NCI-H2196 (cell line): ENCODE measurements around the gene EGFLAM.
A peak's percentile ranks its signal among the peaks of the same experiment; 100 is the strongest.

Source experiments
- DNase-seq: peaks from one replicate; lab custom pipeline; 2025; ENCODE audit not compliant: unreplicated experiment; lab: John Stamatoyannopoulos, UW

EGFLAM gene

DNA sequence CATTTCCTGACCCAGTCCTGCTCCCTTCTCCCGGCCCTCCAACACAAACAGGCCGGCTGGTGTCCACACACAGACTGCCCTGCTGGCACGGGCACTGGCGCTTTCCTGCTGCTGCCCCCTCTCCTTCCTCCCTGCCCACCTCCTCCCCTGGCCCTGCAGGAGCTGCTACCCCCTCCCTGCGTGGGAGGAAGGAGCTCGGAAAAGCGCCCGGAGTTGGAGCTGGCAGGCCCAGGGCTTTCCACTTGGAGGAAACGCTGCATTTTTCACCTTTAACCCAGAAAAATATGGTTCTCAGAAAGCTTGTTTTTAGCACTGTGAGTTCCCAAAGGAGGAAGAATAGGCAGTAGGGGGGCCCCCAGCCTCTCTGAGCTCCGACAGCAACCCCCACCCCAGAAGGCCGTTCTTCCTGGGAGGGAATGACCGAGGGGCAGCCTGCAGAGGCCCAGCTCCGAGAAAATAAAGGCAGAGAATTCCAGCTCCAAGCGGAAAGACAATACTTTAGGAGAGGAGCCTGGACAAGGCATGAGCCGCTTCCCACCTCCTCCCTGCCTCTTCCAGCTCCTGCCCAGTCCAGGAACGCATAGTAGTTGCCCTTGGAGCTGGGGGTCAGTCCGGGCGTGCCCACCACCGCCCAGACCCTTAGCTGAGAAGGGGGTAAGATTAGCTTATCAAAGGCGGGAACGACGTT, 209.1 kb downstream of the EGFLAM start:
- DNase-seq = no peak

DNA sequence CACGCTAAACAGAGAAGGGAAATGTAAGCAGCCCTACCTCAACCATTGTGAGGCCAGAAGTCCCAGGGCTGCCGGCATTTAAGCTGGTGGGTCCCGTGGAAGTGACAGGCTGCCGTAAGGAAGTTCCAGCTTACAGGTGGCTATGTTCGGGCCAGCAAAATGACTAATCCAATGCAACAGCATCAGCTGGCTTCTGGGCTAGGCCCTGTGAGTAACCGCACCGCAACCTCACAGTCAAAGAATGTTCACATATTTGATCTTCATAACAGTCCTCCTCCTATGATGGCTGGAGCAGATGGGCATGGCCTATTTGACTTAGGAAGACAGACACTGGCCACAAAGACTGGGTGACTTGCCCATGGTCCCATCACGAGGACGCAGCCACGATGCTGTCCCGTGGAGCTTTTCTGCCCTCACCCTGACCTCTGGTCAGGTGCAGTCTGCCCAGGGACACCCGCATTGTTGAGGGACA, 209.9 kb downstream of the EGFLAM start:
- no peak for DNase-seq

DNA sequence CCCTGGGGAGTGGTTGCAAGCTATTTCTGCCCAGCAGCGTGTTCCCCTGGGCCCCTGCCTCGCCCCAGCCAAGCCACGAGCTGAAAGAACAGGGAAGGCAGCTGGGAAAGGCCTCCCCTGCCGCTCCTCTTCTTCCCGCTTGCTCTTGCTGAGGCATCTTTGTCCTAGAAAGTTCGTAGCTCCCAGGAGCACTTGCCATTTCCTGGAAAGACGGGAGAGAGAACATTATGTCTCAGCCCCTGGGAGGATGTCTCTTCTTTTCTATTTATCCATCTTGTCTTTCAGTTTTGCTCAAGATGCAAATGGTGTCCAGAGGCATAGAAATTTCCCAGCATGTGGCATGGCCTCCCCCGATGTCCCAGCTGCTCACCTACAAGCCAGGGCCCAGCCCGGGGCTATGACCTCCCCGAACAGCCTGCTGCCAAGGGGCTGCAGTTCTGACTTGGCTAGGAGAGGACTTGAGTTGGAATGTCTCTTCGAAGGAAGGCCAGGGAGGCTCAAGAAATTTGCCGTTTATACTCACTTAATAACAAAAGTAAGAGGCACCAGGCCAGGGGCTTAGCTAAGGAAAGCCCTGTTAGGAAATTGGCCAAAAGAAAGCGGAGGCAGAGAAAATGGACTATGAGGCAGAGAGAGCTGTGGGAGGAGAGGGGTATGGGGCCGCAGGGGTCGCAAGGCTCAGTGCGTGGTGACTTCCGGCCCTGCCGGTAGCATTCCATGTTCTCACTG, 210.8 kb downstream of the EGFLAM start:
- no peak for DNase-seq

DNA sequence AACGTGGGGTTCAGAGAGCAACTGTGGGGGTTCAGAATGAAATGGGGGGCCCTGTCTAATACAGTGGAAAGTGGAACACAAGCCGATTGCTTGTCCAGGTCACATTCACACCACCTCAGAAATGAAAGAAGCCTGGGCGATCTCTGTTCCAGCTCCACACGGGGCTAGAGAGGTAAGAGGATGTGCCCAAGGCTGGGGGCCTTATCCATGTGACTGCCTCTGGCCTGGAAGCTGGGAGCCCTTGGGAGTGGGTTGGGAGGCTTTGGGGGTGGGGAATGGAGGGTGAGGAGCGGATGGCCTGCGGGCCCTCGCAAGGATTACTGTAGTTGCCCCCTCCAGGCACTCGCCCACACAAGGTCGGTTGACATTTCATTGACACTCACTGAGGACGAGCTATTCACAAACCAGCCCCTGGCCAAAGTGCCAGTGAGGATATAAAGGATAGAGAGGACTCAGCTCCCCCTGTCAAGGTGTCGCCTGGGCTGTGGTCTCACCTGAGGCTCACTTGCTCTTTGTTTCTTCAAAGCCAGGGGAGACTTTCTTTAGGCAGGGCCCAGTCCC, 211.4 kb downstream of the EGFLAM start:
- DNase-seq = no peak

DNA sequence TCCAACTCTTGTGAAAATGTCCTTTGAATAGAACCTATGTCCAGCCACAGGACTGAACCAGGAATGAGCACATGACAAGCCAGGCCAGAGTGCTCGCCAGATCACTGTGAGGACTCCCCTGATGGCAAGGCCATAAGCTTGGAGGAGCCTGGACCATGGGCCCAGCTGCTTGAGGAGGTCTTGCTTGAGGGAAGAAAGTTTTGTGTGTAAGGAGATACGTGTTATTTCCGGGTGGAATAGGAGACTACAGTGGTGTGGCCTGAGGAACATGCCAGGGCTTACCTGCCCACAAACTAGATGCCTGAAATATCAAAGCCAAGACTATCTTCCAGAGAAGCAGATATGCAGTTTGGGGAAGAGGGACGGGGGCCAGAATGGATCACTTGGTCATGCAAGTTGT, 213.3 kb downstream of the EGFLAM start:
- no peak for DNase-seq

DNA sequence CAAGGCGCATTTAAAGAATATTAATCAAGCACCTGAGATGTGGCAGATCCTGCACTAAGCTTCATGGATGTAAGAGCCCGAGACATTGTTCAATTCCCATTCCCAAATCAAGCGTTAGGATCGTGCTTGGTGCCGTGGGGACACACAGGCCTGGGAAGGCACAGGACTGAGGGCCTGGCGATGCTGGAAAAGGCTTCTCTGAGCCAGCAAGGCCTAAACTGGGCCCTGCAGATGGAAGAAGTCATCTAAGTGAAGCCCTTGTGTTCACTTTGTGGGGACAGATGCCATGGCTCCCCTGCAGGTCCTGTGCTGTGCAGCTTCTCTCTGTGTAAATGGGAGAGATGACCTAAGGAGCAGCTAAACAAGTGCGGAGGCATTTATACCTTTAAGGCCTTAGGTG, 214.2 kb downstream of the EGFLAM start:
- no peak for DNase-seq

DNA sequence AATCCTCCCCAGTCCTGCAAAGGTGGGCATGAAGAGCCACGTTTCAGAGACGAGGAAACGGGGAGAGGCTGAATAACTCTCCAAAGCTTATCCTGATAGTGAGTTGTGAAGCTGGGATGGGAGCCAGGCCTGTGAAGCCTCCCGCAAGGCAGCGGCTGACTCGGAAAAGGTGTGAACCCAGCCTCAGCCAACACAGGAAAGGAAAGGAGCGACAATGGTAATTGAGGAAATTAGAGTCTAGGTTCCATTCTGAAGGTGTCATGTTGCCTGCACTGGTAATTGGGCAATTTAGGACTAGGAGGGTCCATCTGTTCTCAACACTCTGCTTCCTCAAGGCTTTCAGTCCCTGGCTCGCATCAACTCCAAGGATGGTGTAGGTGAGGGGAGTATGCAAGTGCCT, 214.6 kb downstream of the EGFLAM start:
- peak; percentile 17 for DNase-seq

DNA sequence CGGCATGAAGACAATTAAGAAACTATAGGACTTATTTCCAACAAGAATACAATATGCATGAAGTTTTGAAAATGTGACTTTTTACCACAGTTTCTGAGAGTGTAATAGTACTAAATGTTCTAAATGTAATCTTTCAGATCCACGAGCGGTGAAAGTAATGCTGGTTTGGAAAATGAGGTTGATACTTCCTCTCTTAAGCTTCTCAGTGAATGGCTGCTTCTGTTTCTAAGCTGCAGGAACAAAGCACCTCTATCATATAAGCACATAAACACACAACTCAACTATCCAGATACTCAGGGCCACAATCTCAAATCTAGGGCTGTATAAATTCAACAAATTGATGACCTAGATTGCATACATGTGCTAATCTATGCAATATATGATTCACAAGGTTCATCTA, 219.8 kb downstream of the EGFLAM start:
- DNase-seq = no peak

DNA sequence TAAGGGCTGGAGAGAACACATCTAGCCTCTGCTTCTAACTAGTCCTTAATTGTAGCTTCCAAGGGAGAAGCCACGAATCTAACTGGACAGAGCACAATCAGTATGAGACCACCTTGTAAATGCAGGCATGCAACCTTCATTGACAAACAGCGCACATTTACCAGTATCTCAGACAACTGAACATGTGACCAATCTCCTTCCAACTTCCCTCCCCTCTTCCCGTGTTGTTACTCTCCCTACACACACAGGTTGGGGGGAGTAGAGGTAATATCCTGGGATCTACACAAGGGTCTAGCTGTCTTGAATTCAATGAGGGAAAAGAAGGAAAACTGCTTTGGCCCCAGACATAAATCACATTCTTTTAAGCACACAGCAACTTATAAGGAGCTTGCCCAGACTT, 220.5 kb downstream of the EGFLAM start:
- no peak for DNase-seq

DNA sequence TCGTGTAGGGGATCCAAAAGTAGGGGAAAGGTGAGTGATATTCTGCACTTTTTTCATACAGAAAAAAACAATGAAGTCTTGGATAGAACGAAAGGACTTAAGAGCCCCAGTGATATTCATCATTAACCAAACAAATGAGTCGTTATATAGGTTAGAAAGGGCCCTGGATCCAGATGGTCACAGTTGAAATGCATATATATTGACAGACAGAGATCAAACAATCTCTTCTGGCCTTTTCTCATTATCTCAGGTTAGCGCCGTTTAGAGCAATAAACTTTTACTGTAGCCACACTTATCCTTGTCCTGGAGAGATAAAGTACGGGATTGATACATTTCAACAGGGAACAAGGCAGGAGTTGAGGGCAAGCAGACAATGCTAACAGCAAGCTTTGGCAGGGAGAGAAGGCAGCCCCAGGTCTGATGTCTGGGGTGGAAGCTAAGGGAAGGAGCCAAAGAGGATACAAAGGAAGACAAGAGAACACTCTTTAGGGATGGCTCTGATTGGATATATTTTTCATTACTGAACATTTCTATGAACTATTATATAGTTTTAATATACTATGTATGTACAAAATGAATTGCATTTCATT, 221.1 kb downstream of the EGFLAM start:
- no peak for DNase-seq

DNA sequence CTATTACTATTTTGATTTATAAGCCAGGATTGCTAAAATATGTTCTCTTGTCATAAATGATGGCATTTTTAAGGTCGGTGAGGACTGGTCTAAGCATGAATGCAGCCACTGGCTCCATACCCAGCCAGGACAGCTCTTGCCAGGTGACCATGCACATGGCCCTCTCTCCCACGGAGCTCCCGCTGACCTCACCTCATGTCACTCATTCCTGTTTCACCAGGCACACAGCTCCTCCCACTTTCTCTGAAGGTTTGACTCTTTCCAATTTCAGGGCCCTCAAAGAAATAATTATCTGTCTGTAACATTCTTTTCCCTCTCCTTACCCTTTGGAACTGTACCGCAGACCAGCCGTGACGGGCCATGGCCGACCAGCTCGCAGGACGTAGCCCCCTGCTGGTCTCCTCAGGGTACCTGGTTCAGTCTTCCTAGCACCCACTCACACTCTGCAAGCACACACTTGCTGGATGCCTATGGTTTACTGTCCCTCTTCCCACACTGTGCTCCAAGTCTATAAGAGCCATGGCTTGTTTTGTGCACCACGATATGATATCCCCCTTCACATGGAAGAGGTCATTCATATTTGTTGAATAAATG, 225.5 kb downstream of the EGFLAM start:
- no peak for DNase-seq

DNA sequence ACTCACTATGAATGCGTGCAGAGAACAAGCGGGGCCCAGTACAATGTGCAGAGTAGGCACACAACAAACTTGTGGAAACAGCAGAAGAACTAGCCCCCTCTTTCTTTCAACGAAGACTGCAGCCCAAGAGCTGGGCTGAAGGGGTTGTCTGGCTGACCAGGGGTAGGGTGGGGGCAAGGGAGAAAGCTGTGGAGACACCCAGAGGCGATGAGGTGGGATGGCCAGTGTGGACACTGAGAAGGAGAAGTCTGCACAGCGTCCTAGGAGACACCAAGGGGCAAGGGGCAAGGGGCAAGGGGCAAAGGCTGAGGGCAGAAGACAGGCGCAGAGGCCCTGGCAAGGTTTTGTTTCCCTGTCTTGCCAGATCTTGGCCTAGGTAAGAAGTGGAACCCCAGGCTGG, 235.8 kb downstream of the EGFLAM start:
- DNase-seq = no peak

DNA sequence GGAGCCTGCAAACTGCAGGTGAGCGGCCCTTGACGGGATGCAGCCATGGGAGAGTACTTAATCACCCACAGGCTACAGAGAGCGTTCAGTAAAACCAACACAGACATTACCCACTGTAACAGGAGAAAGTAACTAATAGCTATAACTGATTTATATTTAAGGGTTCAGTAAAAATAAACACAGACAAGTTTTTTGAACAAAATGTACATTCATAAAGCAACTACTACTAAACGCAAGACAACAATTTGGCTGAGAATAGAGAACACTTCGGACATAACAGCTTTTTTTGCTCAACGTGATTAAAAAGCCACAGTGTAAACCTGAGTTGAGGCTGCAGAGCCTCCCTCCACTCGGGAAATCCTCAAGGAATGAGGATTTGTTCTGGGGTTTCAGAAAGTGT, 236.4 kb downstream of the EGFLAM start:
- DNase-seq = no peak

DNA sequence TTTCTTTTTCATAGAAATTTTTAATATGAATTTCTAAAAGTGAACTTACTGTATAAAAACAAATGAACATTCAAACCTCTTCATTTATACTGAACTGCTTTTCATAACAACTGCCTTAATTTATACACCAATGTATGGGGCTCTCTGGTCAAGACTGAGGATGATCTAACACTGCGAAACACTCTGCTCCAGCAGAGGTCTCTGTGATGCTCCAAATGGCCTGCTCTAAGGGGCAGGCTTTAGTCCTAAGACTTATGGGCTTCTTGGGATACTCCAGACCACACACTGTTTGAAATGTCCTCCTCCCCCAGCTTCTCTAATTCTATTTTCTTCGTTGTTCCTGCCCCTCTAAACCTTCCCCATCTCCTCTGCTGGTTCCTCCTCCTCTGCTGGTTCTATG, 239.6 kb downstream of the EGFLAM start:
- peak; percentile 29 for DNase-seq

DNA sequence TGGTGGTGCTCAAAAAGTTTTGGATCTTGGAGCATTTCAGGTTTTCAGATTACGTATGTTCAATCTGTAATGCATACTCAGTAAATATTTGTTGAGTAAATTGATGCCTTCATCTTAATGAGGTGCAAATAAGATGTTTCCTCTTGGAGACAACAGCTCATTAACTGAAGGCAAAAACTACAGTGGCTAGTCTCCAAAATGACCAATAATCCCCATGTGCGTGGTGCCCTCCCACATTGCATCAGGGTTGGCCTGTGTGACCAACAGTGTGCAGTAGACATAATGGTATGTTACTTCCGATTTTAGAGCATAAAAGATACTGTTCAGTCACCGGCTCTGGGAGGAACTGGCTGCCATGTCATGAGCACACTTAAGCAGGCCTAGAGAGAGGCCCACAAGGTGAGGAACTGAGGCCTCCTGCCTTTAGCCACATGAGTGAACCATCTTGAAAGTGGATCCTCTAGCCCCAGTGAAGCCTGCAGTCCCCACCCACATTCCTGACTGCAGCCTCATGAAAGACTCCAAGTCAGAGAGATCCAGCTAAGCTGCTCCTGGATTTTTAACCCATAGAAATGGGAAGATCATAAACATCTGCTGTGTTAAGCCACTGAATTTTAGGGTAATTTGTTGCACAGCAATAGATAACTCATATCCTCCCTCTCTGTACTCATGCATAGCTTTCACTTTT, 242.4 kb downstream of the EGFLAM start:
- DNase-seq = no peak

DNA sequence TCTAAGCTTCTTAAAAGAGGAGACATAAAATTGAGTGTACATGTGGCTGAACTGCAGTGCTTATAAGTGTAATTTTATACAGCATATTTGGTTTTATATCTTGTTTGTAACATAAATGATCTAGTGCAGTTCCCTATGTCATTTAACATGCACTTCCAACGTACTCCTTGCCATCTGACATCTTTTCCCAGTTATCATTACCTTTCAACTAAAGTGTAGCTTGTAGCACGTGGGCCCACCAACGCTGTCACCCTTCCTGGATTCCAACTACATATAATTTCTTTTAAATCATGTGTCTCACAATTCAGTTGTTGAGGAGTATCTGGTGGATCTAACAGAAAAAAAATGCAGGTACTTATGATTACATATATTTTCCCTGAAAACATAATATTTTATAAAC, 247.9 kb downstream of the EGFLAM start:
- no peak for DNase-seq

DNA sequence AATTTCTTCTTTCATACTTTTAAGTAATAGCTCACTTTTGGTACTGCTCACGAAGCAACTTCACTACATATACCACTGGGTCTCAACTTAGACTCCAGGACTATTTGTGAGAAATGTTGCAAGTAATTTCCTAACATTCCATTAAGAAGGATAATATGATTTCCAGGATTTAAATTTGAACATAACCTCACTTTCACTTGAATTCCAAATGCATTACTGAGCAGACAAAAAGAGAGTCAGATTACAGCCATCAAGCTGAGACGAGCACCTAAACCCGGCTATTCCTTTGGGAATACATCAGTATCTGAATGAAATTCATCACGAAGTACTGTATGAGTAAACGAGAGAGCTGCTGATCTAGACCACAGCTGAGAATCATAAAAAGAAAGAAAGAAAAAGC, 250.8 kb downstream of the EGFLAM start:
- DNase-seq = no peak
